ENCODE data around the gene DNAJC6.

DNA sequence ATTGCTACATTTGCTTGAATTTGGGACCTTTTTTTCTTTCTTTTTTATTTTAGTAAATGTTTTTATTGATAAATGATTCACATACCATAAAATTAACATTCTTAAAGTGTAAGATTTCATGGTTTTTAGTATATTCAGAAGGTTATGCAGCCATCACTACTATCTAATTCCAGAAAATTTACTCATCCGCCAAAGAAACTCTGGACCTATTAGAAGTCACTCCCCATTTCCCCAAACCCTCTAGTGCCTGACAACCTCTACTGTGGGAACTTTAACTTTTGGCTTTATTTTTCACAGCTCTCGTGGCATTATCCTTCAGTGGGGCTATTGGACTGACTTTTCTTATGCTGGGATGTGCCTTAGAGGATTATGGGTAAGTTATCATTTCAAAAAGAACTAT lies 115.7 kb downstream of the DNAJC6 start:
- TF ChIP-seq, protein P1, sequence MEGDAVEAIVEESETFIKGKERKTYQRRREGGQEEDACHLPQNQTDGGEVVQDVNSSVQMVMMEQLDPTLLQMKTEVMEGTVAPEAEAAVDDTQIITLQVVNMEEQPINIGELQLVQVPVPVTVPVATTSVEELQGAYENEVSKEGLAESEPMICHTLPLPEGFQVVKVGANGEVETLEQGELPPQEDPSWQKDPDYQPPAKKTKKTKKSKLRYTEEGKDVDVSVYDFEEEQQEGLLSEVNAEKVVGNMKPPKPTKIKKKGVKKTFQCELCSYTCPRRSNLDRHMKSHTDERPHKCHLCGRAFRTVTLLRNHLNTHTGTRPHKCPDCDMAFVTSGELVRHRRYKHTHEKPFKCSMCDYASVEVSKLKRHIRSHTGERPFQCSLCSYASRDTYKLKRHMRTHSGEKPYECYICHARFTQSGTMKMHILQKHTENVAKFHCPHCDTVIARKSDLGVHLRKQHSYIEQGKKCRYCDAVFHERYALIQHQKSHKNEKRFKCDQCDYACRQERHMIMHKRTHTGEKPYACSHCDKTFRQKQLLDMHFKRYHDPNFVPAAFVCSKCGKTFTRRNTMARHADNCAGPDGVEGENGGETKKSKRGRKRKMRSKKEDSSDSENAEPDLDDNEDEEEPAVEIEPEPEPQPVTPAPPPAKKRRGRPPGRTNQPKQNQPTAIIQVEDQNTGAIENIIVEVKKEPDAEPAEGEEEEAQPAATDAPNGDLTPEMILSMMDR (IDR thresholded peaks at IDR 0.05; ENCODE audit: insufficient read depth, low read length, poor library complexity, severe bottlenecking), result no peak
- TF ChIP-seq EZH2phosphoT487 (conservative IDR thresholded peaks at IDR 0.05; ENCODE audit: low read length), result no peak
